ENCODE data around the gene CPPED1.

Gene CPPED1

GRCh38 chr16:12699161-12699560 lies 104.5 kb downstream of the CPPED1 start:
- Histone ChIP-seq H3K27me3 (ENCODE audit: control insufficient read depth, low read length) (no peaks in the 10 kb centered on the region), H3K27ac (ENCODE audit: low read depth, low read length) (no peak overlapping the region), H3K4me1 (ENCODE audit: control insufficient read depth, low read length) (no peaks in the 10 kb centered on the region), H3K4me3 (ENCODE audit: low read length) (no peak overlapping the region), H3K36me3 (ENCODE audit: control insufficient read depth, low read length) (no peaks in the 10 kb centered on the region), H3F3A (ENCODE audit: control insufficient read depth, insufficient read depth) (no peaks in the 10 kb centered on the region), H3K9me2 (replicated peaks; ENCODE audit: control insufficient read depth, low read length) (no peaks in the 10 kb centered on the region), H3K9me3 (ENCODE audit: control insufficient read depth, insufficient read depth, low read length) (no peaks in the 10 kb centered on the region), H3K79me2 (ENCODE audit: control insufficient read depth, low read length) (no peaks in the 10 kb centered on the region), H3K4me2 (ENCODE audit: low read length) (no peak overlapping the region), H4K20me1 (ENCODE audit: control insufficient read depth, insufficient read depth, low read depth, low read length) (no peaks in the 10 kb centered on the region)
- TF ChIP-seq, protein P1, sequence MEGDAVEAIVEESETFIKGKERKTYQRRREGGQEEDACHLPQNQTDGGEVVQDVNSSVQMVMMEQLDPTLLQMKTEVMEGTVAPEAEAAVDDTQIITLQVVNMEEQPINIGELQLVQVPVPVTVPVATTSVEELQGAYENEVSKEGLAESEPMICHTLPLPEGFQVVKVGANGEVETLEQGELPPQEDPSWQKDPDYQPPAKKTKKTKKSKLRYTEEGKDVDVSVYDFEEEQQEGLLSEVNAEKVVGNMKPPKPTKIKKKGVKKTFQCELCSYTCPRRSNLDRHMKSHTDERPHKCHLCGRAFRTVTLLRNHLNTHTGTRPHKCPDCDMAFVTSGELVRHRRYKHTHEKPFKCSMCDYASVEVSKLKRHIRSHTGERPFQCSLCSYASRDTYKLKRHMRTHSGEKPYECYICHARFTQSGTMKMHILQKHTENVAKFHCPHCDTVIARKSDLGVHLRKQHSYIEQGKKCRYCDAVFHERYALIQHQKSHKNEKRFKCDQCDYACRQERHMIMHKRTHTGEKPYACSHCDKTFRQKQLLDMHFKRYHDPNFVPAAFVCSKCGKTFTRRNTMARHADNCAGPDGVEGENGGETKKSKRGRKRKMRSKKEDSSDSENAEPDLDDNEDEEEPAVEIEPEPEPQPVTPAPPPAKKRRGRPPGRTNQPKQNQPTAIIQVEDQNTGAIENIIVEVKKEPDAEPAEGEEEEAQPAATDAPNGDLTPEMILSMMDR (IDR thresholded peaks at IDR 0.05; ENCODE audit: low read depth, low read length, poor library complexity, severe bottlenecking): no peak
- TF ChIP-seq EZH2phosphoT487 (IDR thresholded peaks at IDR 0.05; ENCODE audit: borderline replicate concordance, low read length): no peak

- H3K4me1 ChIP-seq (ENCODE audit: control insufficient read depth, low read length): no peaks in the 10 kb centered on the region
- H3K4me2 ChIP-seq (ENCODE audit: low read length): no peak overlapping the region
- no peaks in the 10 kb centered on the region for H3K27me3 ChIP-seq (ENCODE audit: control insufficient read depth, low read length)
- H3K79me2 ChIP-seq (ENCODE audit: control insufficient read depth, low read length): no peaks in the 10 kb centered on the region
- no peaks in the 10 kb centered on the region for H3F3A ChIP-seq (ENCODE audit: control insufficient read depth, insufficient read depth)
- H3K27ac ChIP-seq (ENCODE audit: low read depth, low read length): no peak overlapping the region
- no peaks in the 10 kb centered on the region for H3K9me3 ChIP-seq (ENCODE audit: control insufficient read depth, insufficient read depth, low read length)
- no peaks in the 10 kb centered on the region for H3K9me2 ChIP-seq (replicated peaks; ENCODE audit: control insufficient read depth, low read length)
- no peaks in the 10 kb centered on the region for H3K36me3 ChIP-seq (ENCODE audit: control insufficient read depth, low read length)
- H3K4me3 ChIP-seq (ENCODE audit: low read length): no peak overlapping the region
- TF ChIP-seq EZH2phosphoT487 (IDR thresholded peaks at IDR 0.05; ENCODE audit: borderline replicate concordance, low read length): no peak
- TF ChIP-seq, protein P1 (IDR thresholded peaks at IDR 0.05; ENCODE audit: low read depth, low read length, poor library complexity, severe bottlenecking): no peak
- H4K20me1 ChIP-seq (ENCODE audit: control insufficient read depth, insufficient read depth, low read depth, low read length): no peaks in the 10 kb centered on the region
Measured at GRCh38 chr16:12697437-12697836, 106.2 kb downstream of the CPPED1 start.

DNA sequence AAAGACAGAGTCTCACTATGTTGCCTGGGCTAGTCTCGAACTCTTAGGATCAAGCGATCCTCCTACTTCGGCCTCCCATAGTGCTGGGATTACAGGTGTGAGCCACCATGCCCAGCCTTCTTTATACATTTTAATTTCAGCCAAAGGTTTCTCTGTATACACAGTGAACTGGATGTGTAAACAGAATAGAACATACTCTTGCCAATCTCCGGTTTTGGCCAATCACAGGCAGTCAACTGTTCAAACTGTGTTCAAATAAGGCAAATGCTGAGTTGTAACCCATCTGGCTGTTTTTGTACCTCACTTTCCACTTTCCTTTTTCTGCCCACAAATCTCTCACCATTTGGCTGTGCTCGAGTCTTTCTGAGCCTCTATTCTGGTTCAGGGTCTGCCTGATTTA lies 108.2 kb downstream of the CPPED1 start:
- H4K20me1 ChIP-seq (ENCODE audit: control insufficient read depth, insufficient read depth, low read depth, low read length): no peaks in the 10 kb centered on the region
- H3K79me2 ChIP-seq (ENCODE audit: control insufficient read depth, low read length): no peaks in the 10 kb centered on the region
- H3K27me3 ChIP-seq (ENCODE audit: control insufficient read depth, low read length): no peaks in the 10 kb centered on the region
- H3K9me2 ChIP-seq (replicated peaks; ENCODE audit: control insufficient read depth, low read length): no peaks in the 10 kb centered on the region
- H3K4me1 ChIP-seq (ENCODE audit: control insufficient read depth, low read length): no peaks in the 10 kb centered on the region
- no peak overlapping the region for H3K27ac ChIP-seq (ENCODE audit: low read depth, low read length)
- no peak overlapping the region for H3K4me3 ChIP-seq (ENCODE audit: low read length)
- H3F3A ChIP-seq (ENCODE audit: control insufficient read depth, insufficient read depth): no peaks in the 10 kb centered on the region
- H3K4me2 ChIP-seq (ENCODE audit: low read length): no peak overlapping the region
- no peaks in the 10 kb centered on the region for H3K36me3 ChIP-seq (ENCODE audit: control insufficient read depth, low read length)
- TF ChIP-seq, protein P1 (IDR thresholded peaks at IDR 0.05; ENCODE audit: low read depth, low read length, poor library complexity, severe bottlenecking): no peak
- TF ChIP-seq EZH2phosphoT487 (IDR thresholded peaks at IDR 0.05; ENCODE audit: borderline replicate concordance, low read length): no peak
- no peaks in the 10 kb centered on the region for H3K9me3 ChIP-seq (ENCODE audit: control insufficient read depth, insufficient read depth, low read length)

DNA sequence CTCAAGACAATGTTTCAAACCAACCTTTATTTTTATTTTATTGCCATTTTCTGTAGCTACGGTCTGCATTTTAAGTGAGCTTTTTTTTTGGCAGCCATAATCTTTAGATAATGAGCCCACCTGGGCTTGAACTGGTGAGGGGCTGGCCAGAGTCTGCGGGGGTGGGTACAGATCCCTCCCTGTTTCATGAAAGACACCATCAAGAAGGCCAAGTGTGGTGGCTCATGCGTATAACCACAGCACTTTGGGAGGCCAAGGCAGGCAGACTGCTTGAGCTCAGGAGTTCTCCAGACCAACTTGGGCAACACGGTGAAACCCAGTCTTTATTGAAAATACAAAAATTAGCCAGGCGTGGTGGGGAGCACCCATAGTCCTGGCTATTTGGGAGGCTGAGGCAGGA lies 113.7 kb downstream of the CPPED1 start:
- H3K9me3 ChIP-seq (ENCODE audit: control insufficient read depth, insufficient read depth, low read length): no peaks in the 10 kb centered on the region
- H3K79me2 ChIP-seq (ENCODE audit: control insufficient read depth, low read length): no peaks in the 10 kb centered on the region
- H3K4me2 ChIP-seq (ENCODE audit: low read length): no peak overlapping the region
- no peaks in the 10 kb centered on the region for H3F3A ChIP-seq (ENCODE audit: control insufficient read depth, insufficient read depth)
- H3K4me1 ChIP-seq (ENCODE audit: control insufficient read depth, low read length): no peaks in the 10 kb centered on the region
- no peak overlapping the region for H3K4me3 ChIP-seq (ENCODE audit: low read length)
- H4K20me1 ChIP-seq (ENCODE audit: control insufficient read depth, insufficient read depth, low read depth, low read length): no peaks in the 10 kb centered on the region
- H3K9me2 ChIP-seq (replicated peaks; ENCODE audit: control insufficient read depth, low read length): no peaks in the 10 kb centered on the region
- H3K27ac ChIP-seq (ENCODE audit: low read depth, low read length): no peak overlapping the region
- no peaks in the 10 kb centered on the region for H3K27me3 ChIP-seq (ENCODE audit: control insufficient read depth, low read length)
- H3K36me3 ChIP-seq (ENCODE audit: control insufficient read depth, low read length): no peaks in the 10 kb centered on the region
- TF ChIP-seq, protein P1 (IDR thresholded peaks at IDR 0.05; ENCODE audit: low read depth, low read length, poor library complexity, severe bottlenecking): no peak
